HG03175 (cell line): ENCODE measurements around the gene NFKBIL1.
"Not testable (repeated sequence)": the region's sequence is repeated elsewhere in the genome, so short reads cannot be mapped to it uniquely, and the experiment has no call there.

Experiments
- ATAC-seq: cut with Tn5 transposase; IDR thresholded peaks from one replicate; pipeline ENCODE4 v1.9.1; 2021; ENCODE audit warnings: mild to moderate bottlenecking, moderate library complexity; ENCODE audit not compliant: unreplicated experiment

NFKBIL1 gene

GRCh38 chr6:31534521-31535040 is 12.8 kb upstream of the NFKBIL1 start:
- no peak for ATAC-seq

DNA sequence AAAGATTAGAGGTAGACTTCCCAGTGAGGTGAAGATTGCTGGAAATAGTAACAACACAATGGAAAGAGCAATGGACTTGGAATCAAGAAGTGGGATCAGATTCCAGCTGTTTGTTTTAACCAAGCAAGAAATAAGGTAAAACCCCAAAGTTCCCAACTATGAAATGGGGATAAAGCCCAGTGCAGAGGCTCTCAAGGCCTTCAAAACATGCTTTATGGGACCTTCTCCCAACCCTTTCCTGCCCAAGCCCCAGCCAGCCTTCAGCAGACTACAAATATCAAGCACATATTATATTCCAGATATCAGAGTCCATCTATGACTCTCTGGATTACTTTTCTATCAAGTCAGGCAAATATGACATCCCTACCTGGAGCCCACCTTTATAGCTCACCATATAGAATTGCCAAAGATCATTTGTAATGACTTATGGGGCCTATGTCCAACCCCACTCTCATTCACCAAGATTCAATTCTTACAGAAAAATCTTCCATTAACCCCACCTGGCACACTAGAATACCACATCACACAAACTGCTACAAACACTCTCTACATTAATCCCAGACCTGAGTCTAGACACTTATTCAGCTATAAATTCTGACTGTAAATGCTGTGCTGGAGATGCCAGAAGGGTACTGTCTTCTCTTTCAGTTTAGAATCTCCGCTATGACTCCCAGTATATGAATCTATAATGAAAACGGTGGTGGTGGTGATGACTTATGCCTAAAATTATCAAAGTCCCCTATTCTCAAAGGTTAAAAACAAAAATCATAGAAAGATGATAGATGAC is 11.7 kb upstream of the NFKBIL1 start:
- ATAC-seq = no peak

GRCh38 chr6:31538805-31539400 is 8.5 kb upstream of the NFKBIL1 start:
- ATAC-seq = no peak

DNA sequence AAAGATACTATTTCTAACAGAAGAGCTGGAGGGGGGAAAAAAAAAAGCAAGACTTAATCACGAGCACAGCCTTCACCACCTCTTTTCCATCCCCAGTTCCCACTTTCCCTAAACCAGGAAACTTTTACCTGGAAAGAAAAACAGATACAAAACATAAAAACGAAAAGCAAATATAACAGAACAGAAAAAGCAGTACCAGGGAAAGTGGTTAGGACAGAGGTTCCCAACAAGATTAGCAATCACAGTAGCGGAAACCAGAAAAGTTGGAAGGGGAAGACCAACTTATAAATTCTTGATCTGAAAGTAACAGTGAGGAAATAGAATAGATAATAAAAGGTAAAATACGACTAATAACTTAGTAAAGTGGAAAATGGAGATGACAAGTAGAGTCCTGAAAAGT is 6.8 kb upstream of the NFKBIL1 start:
- no peak for ATAC-seq

GRCh38 chr6:31541059-31541657 is 6.2 kb upstream of the NFKBIL1 start:
- no peak for ATAC-seq

GRCh38 chr6:31541658-31542521 is 5.5 kb upstream of the NFKBIL1 start, which contains the start of gene DDX39B:
TSS of gene DDX39B (minus strand) at chr6:31542003. CDS start at chr6:31540532, 1,471 bp downstream.
- peak; percentile 74 for ATAC-seq

DNA sequence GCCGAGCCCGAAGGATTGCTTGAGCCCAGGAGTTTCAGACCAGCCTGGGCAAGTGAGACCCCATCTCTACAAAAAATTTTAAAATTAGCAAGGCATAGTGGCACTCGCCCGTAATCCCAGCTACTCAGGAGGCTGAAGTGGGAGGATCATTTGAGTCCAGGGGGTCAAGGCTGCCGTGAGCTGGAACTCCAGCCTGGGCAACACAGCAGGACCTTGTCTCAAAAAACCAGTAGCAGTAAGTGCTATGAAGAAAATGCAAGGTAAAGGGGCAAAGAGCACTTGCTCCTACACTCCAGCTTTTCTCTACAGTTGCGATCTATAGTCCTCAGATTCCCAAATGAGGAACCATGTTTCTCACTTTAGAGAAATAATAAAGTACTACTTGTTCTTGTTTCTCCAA is 3.8 kb upstream of the NFKBIL1 start:
- no peak for ATAC-seq

GRCh38 chr6:31544676-31545075 is 2.7 kb upstream of the NFKBIL1 start:
- ATAC-seq = no peak

GRCh38 chr6:31545291-31545690 is 2.1 kb upstream of the NFKBIL1 start:
- ATAC-seq = no peak

- peak; percentile 49 for ATAC-seq
These were observed 960 bp upstream of the NFKBIL1 start, which contains the start of gene ATP6V1G2 for GRCh38 chr6:31546339-31546957. TSS of gene ATP6V1G2 (minus strand) at chr6:31546608. CDS start at chr6:31546559, 49 bp downstream.

DNA sequence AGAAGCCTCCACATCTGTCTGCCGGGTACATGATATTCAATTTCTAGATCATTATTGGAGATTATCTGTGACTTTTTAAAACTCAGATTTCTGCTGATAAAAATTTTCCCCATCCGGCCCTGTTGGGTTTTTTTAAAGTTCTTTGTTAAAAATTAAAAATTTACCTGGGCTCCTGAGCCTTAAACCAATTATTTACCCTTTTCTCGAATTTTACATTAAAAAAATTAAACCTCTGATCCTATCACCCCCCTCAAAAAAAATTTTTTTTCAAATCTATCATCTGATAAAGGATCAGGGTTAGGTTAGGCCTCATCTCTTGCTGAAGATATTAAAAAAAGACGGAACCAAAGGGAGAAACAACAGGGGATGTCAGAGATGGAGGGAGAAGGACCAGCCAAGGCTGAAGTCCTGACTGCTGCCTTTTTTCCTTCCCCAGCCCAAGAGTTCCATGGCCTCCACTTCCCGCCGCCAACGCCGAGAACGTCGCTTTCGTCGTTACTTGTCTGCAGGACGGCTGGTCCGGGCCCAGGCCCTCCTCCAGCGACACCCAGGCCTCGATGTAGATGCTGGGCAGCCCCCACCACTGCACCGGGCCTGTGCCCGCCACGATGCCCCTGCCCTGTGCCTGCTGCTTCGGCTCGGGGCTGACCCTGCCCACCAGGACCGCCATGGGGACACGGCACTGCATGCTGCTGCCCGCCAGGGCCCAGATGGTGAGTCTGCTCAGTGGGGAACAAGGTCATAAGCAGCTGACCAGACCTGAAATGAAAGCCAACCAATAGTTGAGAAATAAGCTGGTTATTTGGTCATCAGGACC is 527 bp downstream of the NFKBIL1 start:
- no peak for ATAC-seq

GRCh38 chr6:31548544-31548873 is 1.1 kb downstream of the NFKBIL1 start:
- ATAC-seq = no peak

GRCh38 chr6:31551371-31551770 is 4.0 kb downstream of the NFKBIL1 start:
- ATAC-seq = not testable (repeated sequence)

- ATAC-seq = no peak
These were observed 8.9 kb downstream of the NFKBIL1 start for GRCh38 chr6:31556307-31556706.

GRCh38 chr6:31557443-31558317 is 10.3 kb downstream of the NFKBIL1 start:
- no peak for ATAC-seq

DNA sequence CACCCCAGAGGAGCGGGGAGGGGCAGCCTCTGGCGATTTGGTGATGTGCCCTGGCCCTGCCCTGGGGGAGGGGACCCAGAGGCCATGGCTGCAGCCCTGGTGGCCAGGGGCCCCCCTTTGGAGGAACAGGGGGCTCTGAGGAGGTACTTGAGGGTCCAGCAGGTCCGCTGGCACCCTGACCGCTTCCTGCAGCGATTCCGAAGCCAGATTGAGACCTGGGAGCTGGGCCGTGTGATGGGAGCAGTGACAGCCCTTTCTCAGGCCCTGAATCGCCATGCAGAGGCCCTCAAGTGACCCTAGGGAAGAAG is 10.9 kb downstream of the NFKBIL1 start:
- ATAC-seq = no peak

GRCh38 chr6:31558631-31559500 is 11.5 kb downstream of the NFKBIL1 start:
- peak; percentile 32 for ATAC-seq

- no peak for ATAC-seq
These were observed 12.2 kb downstream of the NFKBIL1 start for GRCh38 chr6:31559606-31559957.
